Lower leg skin (tissue), 4 donors: ENCODE data around the gene PARPBP. TPM values are rescaled to one million over a fixed set of nuclear protein-coding genes. Genes with fewer than 3 reads are reported as not detected.

Experiments
- DNase-seq, 2 donors: peaks; one replicate each; pipeline ENCODE4 v3.0.0-alpha.2; 2019; ENCODE audit warnings: low spot score in 2 of 2
- H3K4me3 ChIP-seq: fragments of 200-600 bp; sonication (generic); 2 replicates; pipeline ENCODE4 v1.5.1; 2017; ENCODE audit warnings: mild to moderate bottlenecking, low read depth; ENCODE audit not compliant: poor library complexity, severe bottlenecking
- POLR2A ChIP-seq, 2 donors: fragments of 450-650 bp; IDR thresholded peaks; one replicate each; pipeline ENCODE4 v1.6.1; 2016 to 2017; ENCODE audit warnings: antibody characterized with exemption in 2 of 2, mild to moderate bottlenecking in 1 of 2, moderate library complexity in 1 of 2
- WGBS, 2 donors: methylation state at CpG; one replicate each; pipeline ENCODE4 v1.1.5; 2018; 5-methylcytosine and 5-hydroxymethylcytosine counted together
- intact Hi-C: fragments of 100-400 bp; cut with DNase I; formaldehyde crosslinking; loops from one replicate; pipeline ENCODE4 v1.15.0; 2023; ENCODE audit warnings: low total_unique reads
- total RNA-seq, 4 donors: library from RNA; depleted of rRNA; stranded (reverse); fragments of >200 nt; gene quantifications; one replicate each; pipeline ENCODE4 v1.1.0, GENCODE V29; 2016
- TF ChIP-seq, protein P1 (sequence below), 3 donors: fragments of 450-650 bp; IDR thresholded peaks; one replicate each; pipeline ENCODE4 v1.5.1; 2016; ENCODE audit warnings: antibody characterized with exemption in 3 of 3, mild to moderate bottlenecking in 3 of 3, moderate library complexity in 2 of 3

PARPBP gene
- total RNA-seq, 4 donors from 2014 or later = 1.2 to 2.0 (median 1.6) TPM

DNA sequence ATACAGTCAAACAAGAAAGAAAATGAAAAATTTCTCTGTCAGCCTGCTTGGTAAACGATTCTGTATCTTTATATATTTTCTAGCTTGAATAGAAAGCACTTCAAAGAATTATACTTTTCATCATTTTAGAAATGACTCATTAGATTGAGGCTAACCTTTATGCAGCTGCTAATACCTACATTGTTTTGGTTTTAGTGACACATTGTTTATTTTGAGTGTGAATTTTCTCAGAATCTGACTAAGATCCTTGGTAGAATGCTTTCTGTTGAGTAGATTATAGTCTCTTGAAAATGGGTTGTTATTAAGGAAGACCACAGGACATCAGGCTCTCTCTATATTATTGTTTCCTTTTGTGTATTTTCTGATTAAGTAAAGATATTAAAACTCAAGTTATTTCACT is 77.8 kb downstream of the PARPBP start, which contains the start of gene PMCH:
TSS of gene PMCH (minus strand) at position 45 of the 400 bp plus-strand sequence. CDS start 63 bp downstream, outside the sequence.
- TF ChIP-seq, protein P1, sequence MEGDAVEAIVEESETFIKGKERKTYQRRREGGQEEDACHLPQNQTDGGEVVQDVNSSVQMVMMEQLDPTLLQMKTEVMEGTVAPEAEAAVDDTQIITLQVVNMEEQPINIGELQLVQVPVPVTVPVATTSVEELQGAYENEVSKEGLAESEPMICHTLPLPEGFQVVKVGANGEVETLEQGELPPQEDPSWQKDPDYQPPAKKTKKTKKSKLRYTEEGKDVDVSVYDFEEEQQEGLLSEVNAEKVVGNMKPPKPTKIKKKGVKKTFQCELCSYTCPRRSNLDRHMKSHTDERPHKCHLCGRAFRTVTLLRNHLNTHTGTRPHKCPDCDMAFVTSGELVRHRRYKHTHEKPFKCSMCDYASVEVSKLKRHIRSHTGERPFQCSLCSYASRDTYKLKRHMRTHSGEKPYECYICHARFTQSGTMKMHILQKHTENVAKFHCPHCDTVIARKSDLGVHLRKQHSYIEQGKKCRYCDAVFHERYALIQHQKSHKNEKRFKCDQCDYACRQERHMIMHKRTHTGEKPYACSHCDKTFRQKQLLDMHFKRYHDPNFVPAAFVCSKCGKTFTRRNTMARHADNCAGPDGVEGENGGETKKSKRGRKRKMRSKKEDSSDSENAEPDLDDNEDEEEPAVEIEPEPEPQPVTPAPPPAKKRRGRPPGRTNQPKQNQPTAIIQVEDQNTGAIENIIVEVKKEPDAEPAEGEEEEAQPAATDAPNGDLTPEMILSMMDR (IDR thresholded peaks at IDR 0.05) = no peak
- no peak for TF ChIP-seq POLR2A (IDR thresholded peaks at IDR 0.05)
- DNase-seq = no peak
- H3K4me3 ChIP-seq = no peak within 1 kb of the TSS
- intact Hi-C loops = no loop called here
- WGBS, 2 donors = 78 to 86% methylated on average over 1 of the region's 1 CpG

DNA sequence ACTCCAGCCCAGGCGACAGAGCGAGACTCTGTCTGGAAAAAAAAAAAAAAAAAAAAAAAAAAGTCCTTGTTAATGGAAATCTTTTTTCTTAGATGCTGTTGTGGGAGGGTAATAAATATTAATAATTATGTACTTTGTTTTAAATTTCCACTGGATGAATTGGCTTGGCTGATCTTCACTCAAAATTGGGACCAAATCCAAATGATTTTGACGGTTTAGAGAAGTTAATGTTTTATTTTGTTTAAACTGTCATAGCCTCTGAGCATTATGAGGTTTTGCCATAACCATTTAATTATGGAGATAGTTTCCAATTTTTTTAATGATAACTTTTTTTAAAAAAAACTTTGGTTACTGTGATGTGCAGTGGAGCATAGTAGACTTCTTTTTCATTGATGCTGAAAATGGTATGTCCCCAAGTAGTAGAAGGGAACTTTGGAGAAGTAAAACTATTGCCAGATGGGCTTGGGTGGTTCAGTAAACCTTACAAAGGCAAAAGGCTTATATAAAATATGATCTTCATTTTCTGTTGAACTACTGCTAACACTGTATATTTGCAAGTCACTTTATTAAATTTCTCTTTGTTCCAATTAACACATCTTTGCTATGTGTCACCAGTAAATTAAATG is 81.6 kb downstream of the PARPBP start:
- intact Hi-C loops = no loop called here
- no peak overlapping the region for H3K4me3 ChIP-seq
- no peak for DNase-seq
- TF ChIP-seq POLR2A (IDR thresholded peaks at IDR 0.05) = no peak
- TF ChIP-seq, protein P1 (IDR thresholded peaks at IDR 0.05) = no peak
- 51 to 69% methylated on average over 3 of the region's 3 CpGs for WGBS, 2 donors

DNA sequence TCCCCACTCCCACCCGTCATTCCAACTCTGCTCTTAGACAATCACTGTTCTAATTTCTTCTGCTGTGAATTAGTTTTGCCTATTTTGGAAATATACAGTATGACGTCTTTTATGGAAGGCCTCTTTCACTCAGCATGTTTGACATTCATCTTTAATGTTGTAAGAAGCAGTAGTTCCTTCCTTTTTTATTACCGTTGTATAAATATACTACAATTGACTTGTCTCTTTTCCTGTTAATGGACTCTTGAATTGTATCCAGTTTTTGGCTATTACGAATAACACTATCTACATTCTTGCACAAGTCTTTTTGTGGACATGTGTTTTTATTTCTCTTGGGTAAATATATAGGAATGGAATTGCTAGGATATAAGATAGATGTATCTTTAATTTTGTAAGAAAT is 82.6 kb downstream of the PARPBP start:
- intact Hi-C loops = no loop called here
- no peak for DNase-seq
- H3K4me3 ChIP-seq = no peak overlapping the region
- WGBS, 2 donors = 85 to 87% methylated on average over 4 of the region's 4 CpGs
- no peak for TF ChIP-seq POLR2A (IDR thresholded peaks at IDR 0.05)
- TF ChIP-seq, protein P1 (IDR thresholded peaks at IDR 0.05) = no peak

DNA sequence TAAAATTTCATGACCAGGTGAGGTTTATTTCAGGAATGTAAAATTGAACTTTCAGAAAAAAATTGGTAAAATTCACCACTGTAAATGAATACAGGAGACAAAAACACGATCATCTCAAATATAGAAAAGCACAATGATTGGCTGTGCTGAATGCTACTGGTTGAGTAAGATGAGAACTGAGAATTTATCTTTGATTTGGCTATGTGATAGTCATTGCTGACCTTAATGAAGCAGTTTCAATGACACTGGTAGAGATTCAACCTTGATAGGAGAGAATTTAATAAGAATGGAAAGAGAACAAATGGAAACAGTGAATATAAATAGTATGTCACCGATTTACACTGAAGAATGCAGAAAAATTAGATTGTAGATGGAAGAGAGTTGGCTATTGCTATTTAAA is 84.0 kb downstream of the PARPBP start:
- intact Hi-C loops = no loop called here

DNA sequence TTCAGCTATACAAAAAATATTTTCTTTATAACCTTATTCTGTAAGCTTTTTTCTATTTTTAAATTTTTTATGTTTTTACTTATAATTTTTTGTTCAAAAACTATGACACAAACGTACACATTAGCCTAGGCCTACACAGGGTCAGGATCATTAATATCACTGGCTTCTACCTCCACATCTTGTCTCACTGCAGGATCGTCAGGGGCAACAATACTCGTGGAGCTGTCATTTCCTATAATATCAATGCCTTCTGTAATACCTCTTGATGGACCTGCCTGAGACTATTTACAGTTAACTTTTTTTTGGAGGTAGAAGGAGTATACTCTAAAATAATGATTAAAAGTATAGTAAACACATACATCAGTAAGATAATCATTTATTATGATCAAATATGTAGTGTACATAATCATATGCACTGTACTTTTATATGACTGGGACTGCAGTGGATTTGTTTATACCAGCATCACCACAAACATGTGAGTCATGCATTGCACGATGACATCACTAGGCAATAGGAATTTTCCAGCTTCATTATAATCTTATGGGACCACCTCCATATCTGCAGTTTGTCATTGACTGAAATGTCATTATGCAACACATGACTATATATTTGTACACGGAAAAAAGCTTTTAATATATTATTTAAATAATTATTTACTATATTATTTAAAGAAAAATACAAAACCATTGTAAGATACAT is 96.2 kb downstream of the PARPBP start:
- 81 to 82% methylated on average over 5 of the region's 5 CpGs for WGBS, 2 donors
- intact Hi-C loops = no loop called here
- no peak overlapping the region for H3K4me3 ChIP-seq
- no peak for TF ChIP-seq POLR2A (IDR thresholded peaks at IDR 0.05)
- TF ChIP-seq, protein P1 (IDR thresholded peaks at IDR 0.05) = no peak
- no peak for DNase-seq

More for the DNA sequence above, 84.0 kb downstream of the PARPBP start:
- no peak for DNase-seq
- WGBS, 2 donors = 92 to 94% methylated on average over 2 of the region's 2 CpGs
- TF ChIP-seq, protein P1 (IDR thresholded peaks at IDR 0.05) = no peak
- no peak for TF ChIP-seq POLR2A (IDR thresholded peaks at IDR 0.05)
- H3K4me3 ChIP-seq = no peak overlapping the region
